ENCODE data around the gene ALG6.

GRCh38 chr1:63329621-63330330 is 37.7 kb upstream of the ALG6 start:
- TF ChIP-seq POLR2A (IDR thresholded peaks at IDR 0.05) (no peak), CTCF (IDR thresholded peaks at IDR 0.05) (no peak)
